Esophagus muscularis mucosa (tissue), 4 donors: Measurements from ENCODE around the gene RETNLB. TPM values are rescaled to one million over a fixed set of nuclear protein-coding genes. Genes with fewer than 3 reads are reported as not detected.

ENCODE experiments used
- DNase-seq: peaks from one replicate; pipeline ENCODE4 v3.0.0-alpha.2; 2017; ENCODE audit errors: extremely low spot score
- H3K27ac ChIP-seq, 4 donors: fragments of 200-600 bp; sonication (generic); replicated peaks in 1 of 4; 1 replicate in 3 of 4; 2 replicates in 1 of 4; pipeline ENCODE4 v1.5.1; 2016 to 2019; ENCODE audit warnings: mild to moderate bottlenecking in 1 of 4
- H3K27me3 ChIP-seq, 4 donors: fragments of 200-600 bp; sonication (generic); one replicate each; pipeline versions ENCODE4 v1.5.1 to v1.6.0; 2016 to 2019
- H3K36me3 ChIP-seq, 4 donors: fragments of 200-600 bp; sonication (generic); one replicate each; pipeline ENCODE4 v1.5.1; 2016 to 2019
- H3K4me1 ChIP-seq, 4 donors: fragments of 200-600 bp; sonication (generic); one replicate each; pipeline ENCODE4 v1.5.1; 2016 to 2019
- H3K4me3 ChIP-seq, 4 donors: fragments of 200-600 bp; sonication (generic); 1 replicate in 2 of 4; 2 replicates in 2 of 4; pipeline ENCODE4 v1.5.1; 2016 to 2019; ENCODE audit warnings: mild to moderate bottlenecking in 4 of 4, moderate library complexity in 1 of 4
- H3K9me3 ChIP-seq, 4 donors: fragments of 200-600 bp; sonication (generic); 1 replicate in 3 of 4; 2 replicates in 1 of 4; pipeline ENCODE4 v1.5.1; 2016 to 2019
- EP300 ChIP-seq: sonication (generic); formaldehyde crosslinking; IDR thresholded peaks from one replicate; pipeline ENCODE4 v1.6.1; 2017; ENCODE audit warnings: antibody characterized with exemption
- POLR2A ChIP-seq: fragments of 450-650 bp; IDR thresholded peaks from one replicate; pipeline ENCODE4 v1.6.1; 2017; ENCODE audit warnings: antibody characterized with exemption, moderate library complexity, mild to moderate bottlenecking, low read depth
- POLR2AphosphoS5 ChIP-seq, 2 donors: sonication (generic); formaldehyde crosslinking; IDR thresholded peaks; one replicate each; pipeline ENCODE4 v1.6.1; 2017; ENCODE audit warnings: antibody characterized with exemption in 2 of 2
- WGBS: methylation state at CpG from one replicate; pipeline ENCODE4 v1.1.5; 2018; 5-methylcytosine and 5-hydroxymethylcytosine counted together
- intact Hi-C: fragments of 100-400 bp; cut with DNase I; formaldehyde crosslinking; loops from one replicate; pipeline ENCODE4 v1.15.1; 2023
- total RNA-seq, 4 donors: library from RNA; depleted of rRNA; stranded (reverse); fragments of >200 nt; gene quantifications; one replicate each; pipeline versions ENCODE4 v1.1.0 to v1.2.1, GENCODE V29; 2016
- TF ChIP-seq, protein P1 (sequence below), 3 experiments: fragments of 200-600 bp in 2 of 3; fragments of 450-650 bp in 1 of 3; sonication (generic) in 2 of 3; IDR thresholded peaks; one replicate each; pipeline ENCODE4 v1.5.1; 2017 to 2019; ENCODE audit warnings: antibody characterized with exemption in 3 of 3, mild to moderate bottlenecking in 2 of 3, moderate library complexity in 1 of 3

Gene RETNLB
- total RNA-seq, 4 donors from 2014 or later, result not detected

DNA sequence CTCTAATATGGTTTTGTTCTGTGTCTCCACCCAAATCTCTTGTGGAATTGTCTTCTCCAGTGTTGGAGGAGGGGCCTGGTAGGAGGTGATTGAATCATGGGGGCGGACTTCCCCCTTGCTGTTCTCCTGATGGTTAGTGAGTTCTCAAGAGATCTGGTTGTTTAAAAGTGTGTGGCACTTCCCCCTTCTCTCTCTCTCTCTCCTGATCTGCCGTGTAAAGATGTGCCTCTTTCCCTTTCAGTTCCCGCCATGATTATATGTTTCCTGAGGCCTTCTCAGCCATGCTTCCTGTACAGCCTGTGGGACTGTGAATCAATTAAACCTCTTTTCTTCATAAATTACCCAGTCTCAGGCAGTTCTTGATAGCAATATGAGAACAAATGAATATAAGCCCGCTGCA, 33.1 kb downstream of the RETNLB start:
- intact Hi-C loops, result no loop called here
- no peak overlapping the region for H3K4me3 ChIP-seq
- TF ChIP-seq EP300, result no peak
- TF ChIP-seq, protein P1, sequence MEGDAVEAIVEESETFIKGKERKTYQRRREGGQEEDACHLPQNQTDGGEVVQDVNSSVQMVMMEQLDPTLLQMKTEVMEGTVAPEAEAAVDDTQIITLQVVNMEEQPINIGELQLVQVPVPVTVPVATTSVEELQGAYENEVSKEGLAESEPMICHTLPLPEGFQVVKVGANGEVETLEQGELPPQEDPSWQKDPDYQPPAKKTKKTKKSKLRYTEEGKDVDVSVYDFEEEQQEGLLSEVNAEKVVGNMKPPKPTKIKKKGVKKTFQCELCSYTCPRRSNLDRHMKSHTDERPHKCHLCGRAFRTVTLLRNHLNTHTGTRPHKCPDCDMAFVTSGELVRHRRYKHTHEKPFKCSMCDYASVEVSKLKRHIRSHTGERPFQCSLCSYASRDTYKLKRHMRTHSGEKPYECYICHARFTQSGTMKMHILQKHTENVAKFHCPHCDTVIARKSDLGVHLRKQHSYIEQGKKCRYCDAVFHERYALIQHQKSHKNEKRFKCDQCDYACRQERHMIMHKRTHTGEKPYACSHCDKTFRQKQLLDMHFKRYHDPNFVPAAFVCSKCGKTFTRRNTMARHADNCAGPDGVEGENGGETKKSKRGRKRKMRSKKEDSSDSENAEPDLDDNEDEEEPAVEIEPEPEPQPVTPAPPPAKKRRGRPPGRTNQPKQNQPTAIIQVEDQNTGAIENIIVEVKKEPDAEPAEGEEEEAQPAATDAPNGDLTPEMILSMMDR (IDR thresholded peaks at IDR 0.05), result no peak
- no peak for TF ChIP-seq POLR2A
- no peaks in the 10 kb centered on the region for H3K36me3 ChIP-seq
- H3K27me3 ChIP-seq, result no peaks in the 10 kb centered on the region
- H3K4me1 ChIP-seq, result no peaks in the 10 kb centered on the region
- no peak overlapping the region for H3K27ac ChIP-seq
- DNase-seq, result peak; percentile 60
- no peaks in the 10 kb centered on the region for H3K9me3 ChIP-seq
- WGBS, result 85% methylated on average over 4 of the region's 4 CpGs

DNA sequence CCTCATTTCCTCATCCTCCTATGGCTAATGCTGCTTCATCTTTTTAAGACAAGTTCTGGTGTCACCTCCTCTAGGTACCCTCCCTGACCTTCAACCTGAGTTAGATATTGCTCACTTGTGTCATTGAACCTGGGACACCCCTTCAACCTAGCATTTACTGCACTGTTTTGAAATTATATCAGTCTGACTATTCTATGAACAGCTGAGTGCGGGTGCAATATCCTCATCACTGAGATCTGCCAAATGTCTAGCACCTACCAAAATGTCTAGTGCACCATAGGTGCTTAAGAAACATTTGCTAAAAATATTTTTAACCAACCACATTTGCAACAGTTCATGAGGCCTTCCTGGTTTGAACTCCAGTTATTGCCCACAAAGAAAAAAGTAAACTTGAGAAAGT, 34.5 kb downstream of the RETNLB start:
- H3K4me3 ChIP-seq, result no peak overlapping the region
- no peaks in the 10 kb centered on the region for H3K36me3 ChIP-seq
- H3K4me1 ChIP-seq, result no peaks in the 10 kb centered on the region
- intact Hi-C loops, result no loop called here
- H3K27ac ChIP-seq, result no peak overlapping the region
- no peaks in the 10 kb centered on the region for H3K27me3 ChIP-seq
- WGBS, result 94% methylated on average over 1 of the region's 1 CpG
- no peak for DNase-seq
- no peak for TF ChIP-seq POLR2A
- TF ChIP-seq EP300, result no peak
- no peak for TF ChIP-seq POLR2AphosphoS5 (IDR thresholded peaks at IDR 0.05)
- TF ChIP-seq, protein P1 (IDR thresholded peaks at IDR 0.05), result no peak
- no peaks in the 10 kb centered on the region for H3K9me3 ChIP-seq

DNA sequence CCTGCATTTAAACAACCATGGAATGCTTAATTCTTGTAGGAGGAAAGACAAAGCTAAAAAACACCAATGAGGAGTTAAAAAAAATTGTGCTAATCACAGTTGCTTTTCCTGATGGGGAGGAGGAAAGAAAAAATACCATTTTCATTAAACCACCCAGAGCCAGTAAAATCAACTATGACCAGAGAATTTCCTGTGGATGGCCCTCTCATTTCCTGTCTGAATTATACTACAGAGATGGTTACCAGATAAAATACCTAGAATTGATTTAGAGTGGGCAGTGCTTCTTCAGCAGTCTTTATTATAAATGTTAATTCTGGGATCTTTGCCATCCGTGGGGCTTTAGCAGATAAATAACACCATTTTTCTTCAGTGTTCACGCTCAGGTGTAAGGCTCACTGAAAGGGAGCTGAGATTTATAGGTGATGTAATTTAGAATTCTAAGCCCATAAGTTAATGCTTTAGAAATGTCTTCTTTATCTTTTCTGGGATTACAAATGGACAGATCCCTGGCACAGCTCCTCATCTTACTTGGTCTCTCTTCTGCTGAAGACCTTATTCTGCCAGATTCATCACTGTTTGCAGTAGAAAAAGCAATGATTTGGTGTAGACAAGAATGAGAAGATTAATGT, 37.9 kb downstream of the RETNLB start:
- no peak overlapping the region for H3K27ac ChIP-seq
- H3K4me1 ChIP-seq, result no peaks in the 10 kb centered on the region
- no peaks in the 10 kb centered on the region for H3K36me3 ChIP-seq
- 33% methylated on average over 2 of the region's 2 CpGs for WGBS
- no peaks in the 10 kb centered on the region for H3K9me3 ChIP-seq
- no peak overlapping the region for H3K4me3 ChIP-seq
- DNase-seq, result no peak
- intact Hi-C loops, result no loop called here
- no peaks in the 10 kb centered on the region for H3K27me3 ChIP-seq
- TF ChIP-seq POLR2AphosphoS5 (IDR thresholded peaks at IDR 0.05) (no peak), POLR2A (no peak), EP300 (no peak)
- TF ChIP-seq, protein P1 (IDR thresholded peaks at IDR 0.05), result no peak

DNA sequence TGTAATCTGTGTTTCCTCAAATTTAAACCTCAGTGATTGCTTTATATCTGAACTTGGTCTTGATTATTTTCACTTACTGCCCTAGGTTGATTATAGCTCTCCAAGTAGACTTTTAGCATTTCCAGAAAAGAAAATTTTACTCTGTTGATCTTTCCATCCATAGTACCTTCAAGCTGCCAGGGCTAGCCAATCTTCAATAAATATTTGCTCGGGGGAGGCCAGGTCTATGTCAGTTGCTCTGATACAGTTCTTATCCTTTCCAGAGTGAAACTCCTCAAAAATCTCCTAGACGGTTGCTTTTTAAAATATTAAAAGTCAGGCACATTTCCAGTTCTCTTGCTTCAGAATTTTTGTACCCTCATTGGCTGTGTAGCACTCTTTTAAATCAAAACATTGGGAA, 38.8 kb downstream of the RETNLB start:
- no peaks in the 10 kb centered on the region for H3K36me3 ChIP-seq
- no peak overlapping the region for H3K4me3 ChIP-seq
- no peaks in the 10 kb centered on the region for H3K4me1 ChIP-seq
- no peak overlapping the region for H3K27ac ChIP-seq
- H3K27me3 ChIP-seq, result no peaks in the 10 kb centered on the region
- H3K9me3 ChIP-seq, result no peaks in the 10 kb centered on the region
- WGBS, result 35% methylated on average over 2 of the region's 2 CpGs
- TF ChIP-seq POLR2A (no peak), EP300 (no peak), POLR2AphosphoS5 (IDR thresholded peaks at IDR 0.05) (no peak)
- TF ChIP-seq, protein P1 (IDR thresholded peaks at IDR 0.05), result no peak
- no peak for DNase-seq
- intact Hi-C loops, result no loop called here

DNA sequence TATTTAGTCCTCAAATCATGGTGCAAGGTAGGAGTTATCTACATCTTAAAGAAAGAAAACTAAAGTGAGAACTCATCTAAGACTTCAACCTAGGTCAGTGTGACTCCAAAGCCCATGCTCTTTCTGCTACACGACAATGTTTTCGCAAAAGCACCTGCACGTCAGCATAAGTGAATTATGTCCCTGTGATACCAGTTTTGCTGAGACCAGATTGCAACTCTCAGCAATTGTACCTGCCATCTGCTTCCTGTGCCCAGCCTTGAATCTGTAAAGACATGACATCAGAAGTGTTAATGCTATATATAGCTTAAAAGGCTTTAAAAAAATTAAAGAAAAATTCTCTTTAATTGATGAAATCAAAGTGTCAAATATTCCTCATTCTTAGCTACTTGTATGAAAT, 43.4 kb downstream of the RETNLB start:
- no peak overlapping the region for H3K27ac ChIP-seq
- WGBS, result 79% methylated on average over 3 of the region's 3 CpGs
- TF ChIP-seq EP300 (no peak), POLR2AphosphoS5 (IDR thresholded peaks at IDR 0.05) (no peak), POLR2A (no peak)
- TF ChIP-seq, protein P1 (IDR thresholded peaks at IDR 0.05), result no peak
- H3K4me3 ChIP-seq, result no peak overlapping the region
- DNase-seq, result no peak
- H3K36me3 ChIP-seq, result no peaks in the 10 kb centered on the region
- H3K27me3 ChIP-seq, result no peaks in the 10 kb centered on the region
- intact Hi-C loops, result no loop called here
- H3K9me3 ChIP-seq, result no peaks in the 10 kb centered on the region
- no peaks in the 10 kb centered on the region for H3K4me1 ChIP-seq
